Measurements from ENCODE around the gene SKIC3. TPM values are rescaled to one million over a fixed set of nuclear protein-coding genes. Genes with fewer than 3 reads are reported as not detected.
A peak's percentile ranks its signal among the peaks of the same experiment; 100 is the strongest.

The SKIC3 gene
- total and polyA plus RNA-seq, 10 of the 15 experiments (the other 5 are each of a cell fraction or from before 2014, with no cell fraction given): 23.6 to 73.7 (median 55.6) TPM

GRCh38 chr5:95555553-95555952, 776 bp upstream of the SKIC3 start:
- 2% methylated on average over 9 of the region's 9 CpGs for WGBS (ENCODE audit: insufficient coverage, insufficient replicate concordance, low lambda C conversion rate, missing lambda C conversion rate)
- no peak for DNase-seq (ENCODE audit: low read depth, low spot score)
- RAD21 ChIA-PET (ENCODE audit: unreplicated experiment): interaction anchor here (0.8 to 1.6 kb wide), 5 partner anchors 12 to 474 kb away, joined by 3 to 5 read pairs (median 4); partner anchors contain the start of gene RFESD
- ATAC-seq: no peak
- in situ Hi-C loops (cut with MboI): no loop called here
- H3K79me2 ChIP-seq (ENCODE audit: control insufficient read depth, insufficient read depth, low read length): peaks cover 27% of the 10 kb centered on the region
- no TSS peak for BruUV-seq (replicated peaks)
- H3K9ac ChIP-seq (ENCODE audit: control insufficient read depth, insufficient read depth, low read length): peak overlapping the region; percentile 71
- intact Hi-C loops (cut with micrococcal nuclease; ENCODE audit: unreplicated experiment): loop anchor here (1.0 to 10.0 kb wide), 3 partner anchors 62 to 289 kb away; partner anchors contain the start of gene RHOBTB3
- H3K4me2 ChIP-seq (ENCODE audit: control insufficient read depth, insufficient read depth): peak overlapping the region; percentile 87
- peak overlapping the region; percentile 80 for H3K27ac ChIP-seq (ENCODE audit: control insufficient read depth, insufficient read depth)
- TF ChIP-seq E4F1 (IDR thresholded peaks at IDR 0.05; ENCODE audit: borderline replicate concordance, partially characterized antibody) (no peak), SIN3A (IDR thresholded peaks at IDR 0.05; ENCODE audit: low read depth, low read length) (no peak), ESRRA (IDR thresholded peaks at IDR 0.05; ENCODE audit: low read length) (no peak), NRF1 (conservative IDR thresholded peaks at IDR 0.05; ENCODE audit: low read depth, low read length) (no peak), RELA (IDR thresholded peaks at IDR 0.05; ENCODE audit: borderline replicate concordance, partially characterized antibody) (no peak), POLR2A (IDR thresholded peaks at IDR 0.05; ENCODE audit: low read depth, low read length) (no peak), ZNF687 (IDR thresholded peaks at IDR 0.05) (no peak), POLR2AphosphoS2 (IDR thresholded peaks at IDR 0.05; ENCODE audit: low read depth, low read length) (no peak), E2F4 (IDR thresholded peaks at IDR 0.05; ENCODE audit: low read depth, low read length) (no peak), ZSCAN29 (IDR thresholded peaks at IDR 0.05) (no peak), CREM (IDR thresholded peaks at IDR 0.05; ENCODE audit: low read depth) (no peak)
- H3K36me3 ChIP-seq (ENCODE audit: control insufficient read depth in 2 of 2, insufficient read depth in 2 of 2, low read length in 1 of 2): no peaks in the 10 kb centered on the region
- no peak for FAIRE-seq
- no peaks in the 10 kb centered on the region for H4K20me1 ChIP-seq (ENCODE audit: control insufficient read depth, insufficient read depth)
- H3K4me3 ChIP-seq: peak overlapping the region; percentile 87
- POLR2A ChIA-PET: interaction anchor here (0.5 to 1.0 kb wide), 2 partner anchors 12 to 22 kb away, joined by 3 to 4 read pairs; no protein-coding TSS in a partner anchor
- no peaks in the 10 kb centered on the region for H3K27me3 ChIP-seq (replicated peaks in 1 of 2; ENCODE audit: control insufficient read depth in 2 of 2, insufficient read depth in 2 of 2, low read length in 1 of 2)
- no peaks in the 10 kb centered on the region for H3K9me3 ChIP-seq (replicated peaks; ENCODE audit: control insufficient read depth, insufficient read depth, low read length)
- CTCF ChIA-PET: interaction anchor here (0.9 to 1.0 kb wide), 2 partner anchors 9 to 22 kb away, joined by 4 to 5 read pairs; no protein-coding TSS in a partner anchor
- SMC1A ChIA-PET (ENCODE audit: uncharacterized antibody, unreplicated experiment): no interaction called here
- H2AFZ ChIP-seq (ENCODE audit: control insufficient read depth, low read depth, low read length): peak overlapping the region; percentile 94
- peaks cover 4% of the 10 kb centered on the region; the same call in 1 of the 2 replicates for H3K4me1 ChIP-seq (ENCODE audit: control insufficient read depth, insufficient read depth, low read length)
